H9 (cell line): ENCODE results near the gene LHPP. TPM values are rescaled to one million over a fixed set of nuclear protein-coding genes. Genes with fewer than 3 reads are reported as not detected.
A peak's percentile ranks its signal among the peaks of the same experiment; 100 is the strongest.

Experiments used
- DNase-seq: peaks from one replicate; pipeline ENCODE4 v3.0.0-alpha.2; 2017
- H2AFZ ChIP-seq: one replicate; pipeline ENCODE4 v1.6.1; 2013; ENCODE audit warnings: mild to moderate bottlenecking, low read length, control low read depth, moderate library complexity
- H2AK5ac ChIP-seq: 2 replicates; pipeline ENCODE4 v1.6.1; 2013; ENCODE audit warnings: low read length, control low read depth, mixed read lengths; ENCODE audit not compliant: insufficient read length
- H2BK120ac ChIP-seq: one replicate; pipeline ENCODE4 v1.6.1; 2013; ENCODE audit warnings: low read depth, mild to moderate bottlenecking, low read length, control low read depth, inconsistent platforms; ENCODE audit not compliant: poor library complexity, severe bottlenecking
- H2BK12ac ChIP-seq: 2 replicates; pipeline ENCODE4 v1.6.1; 2013; ENCODE audit warnings: low read length, control low read depth, mixed read lengths, low read depth; ENCODE audit not compliant: insufficient read length
- H2BK15ac ChIP-seq: 2 replicates; pipeline ENCODE4 v1.6.1; 2013; ENCODE audit warnings: low read depth, low read length, control low read depth
- H2BK20ac ChIP-seq: one replicate; pipeline ENCODE4 v1.6.1; 2013; ENCODE audit warnings: low read depth, mild to moderate bottlenecking, low read length, control low read depth, inconsistent platforms; ENCODE audit not compliant: poor library complexity, severe bottlenecking
- H2BK5ac ChIP-seq: 2 replicates; pipeline ENCODE4 v1.6.1; 2013; ENCODE audit warnings: low read length, control low read depth, mixed read lengths; ENCODE audit not compliant: insufficient read length
- H3K14ac ChIP-seq: 2 replicates; pipeline ENCODE4 v1.6.1; 2013; ENCODE audit warnings: low read length, control low read depth; ENCODE audit not compliant: insufficient read depth
- H3K18ac ChIP-seq: 2 replicates; pipeline ENCODE4 v1.6.1; 2013; ENCODE audit warnings: low read depth, mild to moderate bottlenecking, mixed read lengths, low read length, control low read depth; ENCODE audit not compliant: insufficient read length
- H3K23ac ChIP-seq: 2 replicates; pipeline ENCODE4 v1.6.1; 2013; ENCODE audit warnings: low read length, control low read depth, mixed read lengths, low read depth; ENCODE audit not compliant: insufficient read length
- H3K23me2 ChIP-seq: 2 replicates; pipeline ENCODE4 v1.6.1; 2013; ENCODE audit warnings: low read depth, mild to moderate bottlenecking, mixed read lengths, low read length, control low read depth; ENCODE audit not compliant: insufficient read length, poor library complexity, severe bottlenecking
- H3K27ac ChIP-seq: 2 replicates; pipeline ENCODE4 v1.5.1; 2013; ENCODE audit warnings: low read length, control low read depth, mixed read lengths, low read depth; ENCODE audit not compliant: insufficient read length
- H3K27me3 ChIP-seq: 2 replicates; pipeline ENCODE4 v1.6.1; 2013; ENCODE audit warnings: low read length, control low read depth, inconsistent platforms; ENCODE audit not compliant: insufficient read depth
- H3K4ac ChIP-seq: 2 replicates; pipeline ENCODE4 v1.6.1; 2013; ENCODE audit warnings: low read depth, mild to moderate bottlenecking, control low read depth, inconsistent platforms, low read length, moderate library complexity
- H3K4me1 ChIP-seq: 2 replicates; pipeline ENCODE4 v1.6.1; 2013; ENCODE audit warnings: low read length, control low read depth, inconsistent platforms; ENCODE audit not compliant: insufficient read depth
- H3K4me2 ChIP-seq: 2 replicates; pipeline ENCODE4 v1.6.1; 2013; ENCODE audit warnings: low read length, control low read depth, mixed read lengths; ENCODE audit not compliant: insufficient read length, insufficient read depth
- H3K56ac ChIP-seq: 2 replicates; pipeline ENCODE4 v1.6.1; 2013; ENCODE audit warnings: low read depth, mild to moderate bottlenecking, mixed read lengths, low read length, control low read depth; ENCODE audit not compliant: insufficient read length
- H3K79me1 ChIP-seq: 2 replicates; pipeline ENCODE4 v1.6.1; 2013; ENCODE audit warnings: low read depth, mild to moderate bottlenecking, moderate library complexity, low read length, control low read depth, inconsistent platforms; ENCODE audit not compliant: insufficient read depth, poor library complexity, severe bottlenecking
- H3K79me2 ChIP-seq: 2 replicates; pipeline ENCODE4 v1.6.1; 2013; ENCODE audit warnings: low read length, control low read depth, inconsistent platforms; ENCODE audit not compliant: insufficient read depth
- H3K9ac ChIP-seq: 2 replicates; pipeline ENCODE4 v1.6.1; 2013; ENCODE audit warnings: low read length, control low read depth, mixed read lengths; ENCODE audit not compliant: insufficient read length; ENCODE audit errors: extremely low read depth
- H3K9me3 ChIP-seq: one replicate; pipeline ENCODE4 v1.6.1; 2013; ENCODE audit warnings: low read depth, low read length, inconsistent platforms; ENCODE audit not compliant: control insufficient read depth
- H3T11ph ChIP-seq: one replicate; pipeline ENCODE4 v1.6.1; 2013; ENCODE audit warnings: mild to moderate bottlenecking, low read length, control low read depth, inconsistent platforms
- H4K20me1 ChIP-seq: one replicate; pipeline ENCODE4 v1.6.1; 2013; ENCODE audit not compliant: control insufficient read depth, insufficient read length, insufficient read depth
- H4K5ac ChIP-seq: 2 replicates; pipeline ENCODE4 v1.6.1; 2013; ENCODE audit warnings: low read depth, mild to moderate bottlenecking, mixed read lengths, low read length, control low read depth; ENCODE audit not compliant: insufficient read length
- H4K8ac ChIP-seq: replicated peaks from 2 replicates; pipeline ENCODE4 v1.6.1; 2013; ENCODE audit warnings: low read length, control low read depth, mixed read lengths, low read depth; ENCODE audit not compliant: insufficient read length
- H4K91ac ChIP-seq: 2 replicates; pipeline ENCODE4 v1.6.1; 2013; ENCODE audit warnings: low read depth, mild to moderate bottlenecking, moderate library complexity, mixed read lengths, low read length, control low read depth; ENCODE audit not compliant: insufficient read length
- H3K27ac Mint-ChIP-seq, 3 experiments: 2 replicates in 2 of 3; 3 replicates in 1 of 3; pipeline ENCODE4 v1.8.0; 2020 to 2021; ENCODE audit warnings: mixed read lengths in 3 of 3, mild to moderate bottlenecking in 1 of 3, moderate library complexity in 1 of 3
- H3K27me3 Mint-ChIP-seq: 2 replicates; pipeline ENCODE4 v1.8.0; 2021; ENCODE audit warnings: low read depth, mild to moderate bottlenecking, moderate library complexity, mixed read lengths
- H3K36me3 Mint-ChIP-seq, 3 experiments: 2 replicates in 2 of 3; 3 replicates in 1 of 3; pipeline ENCODE4 v1.8.0; 2020 to 2021; ENCODE audit warnings: low read depth in 3 of 3, mixed read lengths in 3 of 3; ENCODE audit not compliant: insufficient read depth in 1 of 3
- H3K4me1 Mint-ChIP-seq, 2 experiments: 2 replicates each; pipeline ENCODE4 v1.8.0; 2020; ENCODE audit warnings: mixed read lengths in 2 of 2
- H3K4me3 Mint-ChIP-seq, 2 experiments: 2 replicates in 1 of 2; 3 replicates in 1 of 2; pipeline ENCODE4 v1.8.0; 2020 to 2021; ENCODE audit warnings: mild to moderate bottlenecking in 2 of 2, mixed read lengths in 2 of 2, moderate library complexity in 1 of 2
- H3K9me3 Mint-ChIP-seq, 2 experiments: 2 replicates in 1 of 2; 3 replicates in 1 of 2; pipeline ENCODE4 v1.8.0; 2020; ENCODE audit warnings: mild to moderate bottlenecking in 2 of 2, mixed read lengths in 2 of 2, moderate library complexity in 1 of 2
- CTCF ChIP-seq: fragments of 200-600 bp; sonication (generic); conservative IDR thresholded peaks from 3 replicates; pipeline ENCODE4 v1.8.0; 2021; ENCODE audit warnings: antibody characterized with exemption, mild to moderate bottlenecking
- WGBS: extraction: QIAGEN DNeasy Blood & Tissue Kit; methylation state at CpG from one replicate; pipeline ENCODE4 v1.1.7; 2013; ENCODE audit warnings: missing lambda C conversion rate, low lambda C conversion rate, mixed read lengths; ENCODE audit not compliant: insufficient read length; ENCODE audit errors: extremely low coverage; 5-methylcytosine and 5-hydroxymethylcytosine counted together
- total RNA-seq: library from RNA; stranded (reverse); gene quantifications from 2 replicates; pipeline ENCODE4 v1.2.1, GENCODE V29; 2021

Gene LHPP
- total RNA-seq, 1 experiment from 2014 or later, result 29.6 TPM

DNA sequence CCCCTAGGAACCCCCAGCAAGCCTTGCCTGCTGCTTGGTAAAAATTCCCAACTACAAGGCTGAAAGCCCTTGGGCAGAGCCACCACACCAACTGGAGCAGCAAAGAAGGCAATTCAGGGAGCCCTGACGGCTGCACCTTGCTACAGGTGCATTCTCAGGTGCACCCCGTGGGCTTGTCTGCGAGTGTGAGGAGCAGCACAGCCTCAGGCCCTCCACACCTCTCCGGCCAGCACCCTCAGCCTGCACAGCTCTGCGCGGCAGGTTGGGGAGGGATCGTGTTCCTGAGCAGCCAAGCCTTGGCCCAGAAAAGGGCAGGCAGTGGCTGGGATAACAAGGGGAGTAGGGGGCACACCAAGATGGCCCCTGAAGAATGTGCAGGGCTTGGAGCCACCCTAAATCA, 178.4 kb downstream of the LHPP start:
- 0 out of 2 replicates have a peak, but pooled peaks cover 3% of the 10 kb centered on the region for H3K79me2 ChIP-seq
- no peaks in the 10 kb centered on the region for H3K23me2 ChIP-seq
- H2AK5ac ChIP-seq, result no peak overlapping the region
- no peaks in the 10 kb centered on the region; a peak in 2 of 7 replicates for H3K36me3 Mint-ChIP-seq
- no peak overlapping the region for H2BK20ac ChIP-seq
- no peak overlapping the region for H2BK5ac ChIP-seq
- no peak for TF ChIP-seq CTCF
- no peak overlapping the region for H3K27ac ChIP-seq
- peak overlapping the region in 1 of 3 experiments; percentile 18; a peak in 1 of 7 replicates for H3K27ac Mint-ChIP-seq
- H4K91ac ChIP-seq, result no peak overlapping the region
- no peaks in the 10 kb centered on the region for H3K9me3 Mint-ChIP-seq
- H3K79me1 ChIP-seq, result no peaks in the 10 kb centered on the region
- no peak overlapping the region for H3K23ac ChIP-seq
- no peak overlapping the region for H2BK12ac ChIP-seq
- H3K56ac ChIP-seq, result no peak overlapping the region
- H3K18ac ChIP-seq, result no peak overlapping the region
- H3K27me3 Mint-ChIP-seq, result no peaks in the 10 kb centered on the region
- no peaks in the 10 kb centered on the region for H4K20me1 ChIP-seq
- no peak overlapping the region for H3K9ac ChIP-seq
- no peak for DNase-seq
- H2BK15ac ChIP-seq, result no peak overlapping the region
- no peak overlapping the region for H3K4me2 ChIP-seq
- no peaks in the 10 kb centered on the region for H3K4me1 ChIP-seq
- no peak overlapping the region for H4K8ac ChIP-seq
- WGBS, result no CpG with 5 or more reads among the region's 7 CpGs
- no peaks in the 10 kb centered on the region for H3K27me3 ChIP-seq
- H3K9me3 ChIP-seq, result no peaks in the 10 kb centered on the region
- no peak overlapping the region for H3K4me3 Mint-ChIP-seq
- H3K4me1 Mint-ChIP-seq, result peaks cover 3 to 6% of the 10 kb centered on the region in 2 experiments; a peak in 3 of 4 replicates
- peak overlapping the region; percentile 67; the same call in 1 of the 2 replicates for H3K14ac ChIP-seq
- no peak overlapping the region for H3T11ph ChIP-seq
- H3K4ac ChIP-seq, result no peak overlapping the region
- H2AFZ ChIP-seq, result no peak overlapping the region
- no peak overlapping the region for H4K5ac ChIP-seq
- H2BK120ac ChIP-seq, result no peak overlapping the region
